ENCODE results near the gene ATP10B.

The ATP10B gene

DNA sequence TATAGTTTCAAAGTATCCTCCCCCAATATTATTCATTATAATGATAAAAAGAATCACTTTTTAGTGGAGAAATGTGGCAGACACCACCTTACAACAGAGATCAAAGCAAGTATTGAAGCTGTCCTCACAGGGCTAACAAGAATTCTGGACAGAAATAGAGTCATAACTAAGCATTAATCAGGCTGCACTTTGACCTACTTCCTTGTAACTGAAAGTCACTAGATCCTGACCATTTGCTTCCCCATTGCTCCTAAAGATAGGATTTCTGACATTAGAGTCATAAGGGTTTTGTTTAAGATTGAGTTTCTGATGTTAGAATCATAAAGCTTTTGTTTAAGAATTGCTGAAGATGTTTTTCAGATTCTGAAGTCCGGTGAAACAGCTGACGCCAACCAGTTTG is 159.7 kb downstream of the ATP10B start:
- DNase-seq: no peak
- Histone ChIP-seq H3K27ac (no peak overlapping the region), H3K9me3 (ENCODE audit: severe bottlenecking) (peaks cover 4% of the 10 kb centered on the region), H3K27me3 (ENCODE audit: insufficient read depth, low read depth, severe bottlenecking) (peaks cover 53% of the 10 kb centered on the region), H3K36me3 (no peaks in the 10 kb centered on the region), H3K4me3 (ENCODE audit: low read depth, low read length) (no peak overlapping the region)
- TF ChIP-seq, protein P1, sequence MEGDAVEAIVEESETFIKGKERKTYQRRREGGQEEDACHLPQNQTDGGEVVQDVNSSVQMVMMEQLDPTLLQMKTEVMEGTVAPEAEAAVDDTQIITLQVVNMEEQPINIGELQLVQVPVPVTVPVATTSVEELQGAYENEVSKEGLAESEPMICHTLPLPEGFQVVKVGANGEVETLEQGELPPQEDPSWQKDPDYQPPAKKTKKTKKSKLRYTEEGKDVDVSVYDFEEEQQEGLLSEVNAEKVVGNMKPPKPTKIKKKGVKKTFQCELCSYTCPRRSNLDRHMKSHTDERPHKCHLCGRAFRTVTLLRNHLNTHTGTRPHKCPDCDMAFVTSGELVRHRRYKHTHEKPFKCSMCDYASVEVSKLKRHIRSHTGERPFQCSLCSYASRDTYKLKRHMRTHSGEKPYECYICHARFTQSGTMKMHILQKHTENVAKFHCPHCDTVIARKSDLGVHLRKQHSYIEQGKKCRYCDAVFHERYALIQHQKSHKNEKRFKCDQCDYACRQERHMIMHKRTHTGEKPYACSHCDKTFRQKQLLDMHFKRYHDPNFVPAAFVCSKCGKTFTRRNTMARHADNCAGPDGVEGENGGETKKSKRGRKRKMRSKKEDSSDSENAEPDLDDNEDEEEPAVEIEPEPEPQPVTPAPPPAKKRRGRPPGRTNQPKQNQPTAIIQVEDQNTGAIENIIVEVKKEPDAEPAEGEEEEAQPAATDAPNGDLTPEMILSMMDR (IDR thresholded peaks at IDR 0.05; ENCODE audit: low read depth, low read length): no peak

DNA sequence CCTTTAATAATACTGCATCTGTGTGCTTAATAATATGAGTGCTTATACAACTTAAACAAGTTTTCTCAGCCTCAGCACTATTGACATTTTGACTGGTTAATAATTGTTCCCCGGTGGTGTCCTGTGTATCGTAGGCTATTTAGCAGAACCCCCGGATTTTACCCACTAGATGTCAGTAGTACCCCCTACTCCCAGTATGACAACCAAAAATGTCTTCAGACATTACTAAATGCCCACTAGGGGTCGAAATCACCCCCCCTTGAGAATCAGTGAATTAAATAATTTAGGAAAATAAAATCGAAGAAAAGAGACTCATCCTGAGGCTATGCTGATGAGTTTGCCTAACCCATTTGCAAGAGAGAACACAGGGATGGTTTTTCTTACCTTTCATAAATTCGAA is 166.3 kb downstream of the ATP10B start:
- Histone ChIP-seq H3K4me3 (ENCODE audit: low read depth, low read length) (no peak overlapping the region), H3K9me3 (ENCODE audit: severe bottlenecking) (peaks cover 5% of the 10 kb centered on the region), H3K27me3 (ENCODE audit: insufficient read depth, low read depth, severe bottlenecking) (peaks cover 58% of the 10 kb centered on the region), H3K27ac (no peak overlapping the region), H3K36me3 (no peaks in the 10 kb centered on the region)
- TF ChIP-seq, protein P1 (IDR thresholded peaks at IDR 0.05; ENCODE audit: low read depth, low read length): no peak
- no peak for DNase-seq

- no peak for DNase-seq
- Histone ChIP-seq H3K27ac (no peak overlapping the region), H3K36me3 (no peaks in the 10 kb centered on the region), H3K27me3 (ENCODE audit: insufficient read depth, low read depth, severe bottlenecking) (peaks cover 59% of the 10 kb centered on the region), H3K9me3 (ENCODE audit: severe bottlenecking) (peaks cover 4% of the 10 kb centered on the region), H3K4me3 (ENCODE audit: low read depth, low read length) (no peak overlapping the region)
- TF ChIP-seq, protein P1 (IDR thresholded peaks at IDR 0.05; ENCODE audit: low read depth, low read length): no peak
Observed at GRCh38 chr5:160685219-160685618, 166.8 kb downstream of the ATP10B start.

DNA sequence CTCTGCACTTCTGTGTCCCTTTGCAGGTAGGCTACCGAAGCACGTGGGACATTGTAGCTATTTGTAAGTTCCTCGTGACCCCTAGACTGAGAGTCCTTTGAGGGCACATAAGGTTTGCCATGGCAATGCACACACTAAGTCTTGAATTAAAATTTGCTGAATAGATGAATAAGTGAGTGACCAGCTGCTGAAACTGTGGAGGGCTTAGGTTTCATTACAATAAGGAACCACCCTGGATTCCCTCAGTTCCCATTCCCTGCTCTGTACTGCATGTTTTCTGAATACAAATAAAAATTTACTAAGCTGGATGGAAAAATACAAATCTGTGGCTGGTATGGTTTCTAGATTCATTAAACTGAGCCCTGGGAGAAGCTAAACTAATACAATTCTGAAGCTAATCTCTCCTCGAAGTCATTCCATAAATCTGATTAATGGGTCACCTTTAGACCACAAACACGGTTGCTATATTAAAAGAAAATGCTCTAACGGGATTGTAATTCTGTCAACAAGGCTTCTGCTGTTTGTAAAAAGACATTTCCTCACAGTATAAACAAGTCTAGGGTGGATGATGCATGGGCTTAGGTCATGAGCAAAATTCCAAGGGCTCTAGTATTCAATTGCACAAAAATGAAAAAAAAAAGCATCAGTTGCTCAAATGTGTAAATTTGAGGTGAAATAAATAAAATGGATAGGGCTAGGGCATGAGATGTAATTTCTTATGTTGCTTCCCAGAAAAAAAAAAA is 172.3 kb downstream of the ATP10B start:
- Histone ChIP-seq H3K27ac (no peak overlapping the region), H3K27me3 (ENCODE audit: insufficient read depth, low read depth, severe bottlenecking) (peaks cover 79% of the 10 kb centered on the region), H3K36me3 (no peaks in the 10 kb centered on the region), H3K9me3 (ENCODE audit: severe bottlenecking) (peaks cover 4% of the 10 kb centered on the region), H3K4me3 (ENCODE audit: low read depth, low read length) (no peak overlapping the region)
- DNase-seq: no peak
- TF ChIP-seq, protein P1 (IDR thresholded peaks at IDR 0.05; ENCODE audit: low read depth, low read length): no peak

DNA sequence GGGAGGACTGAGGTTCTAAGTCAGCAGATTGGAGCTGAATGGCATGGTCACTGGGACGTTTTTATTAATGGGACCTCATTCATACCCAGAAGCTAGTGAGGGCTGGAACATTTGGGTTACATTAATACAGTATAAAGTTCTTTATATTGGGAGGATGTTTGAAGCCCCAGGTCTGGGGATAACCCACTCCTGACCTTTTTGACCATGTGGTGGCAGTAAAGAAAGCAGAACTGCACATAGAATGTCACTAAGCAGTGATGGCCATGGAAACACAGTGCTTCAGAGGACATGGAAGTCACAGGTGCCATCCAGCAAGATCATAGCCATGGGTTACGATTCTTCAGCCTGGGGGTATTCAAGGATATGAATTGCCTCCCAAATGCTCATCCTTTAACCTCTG is 176.0 kb downstream of the ATP10B start:
- peaks cover 4% of the 10 kb centered on the region for H3K9me3 ChIP-seq (ENCODE audit: severe bottlenecking)
- peaks cover 63% of the 10 kb centered on the region for H3K27me3 ChIP-seq (ENCODE audit: insufficient read depth, low read depth, severe bottlenecking)
- TF ChIP-seq, protein P1 (IDR thresholded peaks at IDR 0.05; ENCODE audit: low read depth, low read length): no peak
- no peak overlapping the region for H3K27ac ChIP-seq
- no peak overlapping the region for H3K4me3 ChIP-seq (ENCODE audit: low read depth, low read length)
- H3K36me3 ChIP-seq: no peaks in the 10 kb centered on the region
- DNase-seq: no peak

GRCh38 chr5:160674901-160675300 is 177.1 kb downstream of the ATP10B start:
- no peak overlapping the region for H3K27ac ChIP-seq
- peaks cover 67% of the 10 kb centered on the region for H3K27me3 ChIP-seq (ENCODE audit: insufficient read depth, low read depth, severe bottlenecking)
- H3K9me3 ChIP-seq (ENCODE audit: severe bottlenecking): no peaks in the 10 kb centered on the region
- H3K4me3 ChIP-seq (ENCODE audit: low read depth, low read length): no peak overlapping the region
- H3K36me3 ChIP-seq: no peaks in the 10 kb centered on the region
- DNase-seq: no peak
- TF ChIP-seq, protein P1 (IDR thresholded peaks at IDR 0.05; ENCODE audit: low read depth, low read length): no peak

All from WERI-Rb-1 (cell line).